ENCODE data around the gene PCDHGA3. TPM values are rescaled to one million over a fixed set of nuclear protein-coding genes. Genes with fewer than 3 reads are reported as not detected.
A peak's percentile ranks its signal among the peaks of the same experiment; 100 is the strongest.

Gene PCDHGA3
- total RNA-seq, 1 donor = 2.9 TPM

- no peak for TF ChIP-seq CTCF (IDR thresholded peaks at IDR 0.05; ENCODE audit: extremely low read depth, low read depth, low read length)
- Histone ChIP-seq H3K36me3 (ENCODE audit: insufficient read depth, low read length) (no peaks in the 10 kb centered on the region), H3K4me1 (ENCODE audit: insufficient read depth, low read length) (peaks cover 2% of the 10 kb centered on the region), H3K79me2 (ENCODE audit: insufficient read depth, low read length) (no peaks in the 10 kb centered on the region), H3K27me3 (ENCODE audit: insufficient read depth, low read length) (peaks cover 31% of the 10 kb centered on the region), H4K20me1 (ENCODE audit: insufficient read depth, low read length) (no peaks in the 10 kb centered on the region), H3K4me3 (ENCODE audit: insufficient read depth, low read length) (no peak overlapping the region), H2AFZ (ENCODE audit: low read length) (no peak overlapping the region), H3K9me3 (ENCODE audit: low read depth, low read length) (peaks cover 14% of the 10 kb centered on the region), H3K4me2 (ENCODE audit: insufficient read depth, low read length) (no peak overlapping the region), H3K27ac (ENCODE audit: low read depth, low read length) (no peak overlapping the region)
- no peak for DNase-seq (ENCODE audit: insufficient read length, low spot score, missing footprints)
These were observed 12.5 kb downstream of the PCDHGA3 start for GRCh38 chr5:141356133-141356532.

- peak; percentile 61 for DNase-seq (ENCODE audit: insufficient read length, low spot score, missing footprints)
- Histone ChIP-seq H2AFZ (ENCODE audit: low read length) (no peak overlapping the region), H3K9me3 (ENCODE audit: low read depth, low read length) (peaks cover 18% of the 10 kb centered on the region), H3K4me1 (ENCODE audit: insufficient read depth, low read length) (peaks cover 2% of the 10 kb centered on the region), H3K79me2 (ENCODE audit: insufficient read depth, low read length) (no peaks in the 10 kb centered on the region), H3K27me3 (ENCODE audit: insufficient read depth, low read length) (peaks cover 30% of the 10 kb centered on the region), H3K4me2 (ENCODE audit: insufficient read depth, low read length) (no peak overlapping the region), H3K36me3 (ENCODE audit: insufficient read depth, low read length) (no peaks in the 10 kb centered on the region), H3K27ac (ENCODE audit: low read depth, low read length) (no peak overlapping the region), H3K4me3 (ENCODE audit: insufficient read depth, low read length) (no peak overlapping the region), H4K20me1 (ENCODE audit: insufficient read depth, low read length) (no peaks in the 10 kb centered on the region)
- no peak for TF ChIP-seq CTCF (IDR thresholded peaks at IDR 0.05; ENCODE audit: extremely low read depth, low read depth, low read length)
These were observed 13.3 kb downstream of the PCDHGA3 start for GRCh38 chr5:141356950-141357349.

GRCh38 chr5:141359790-141360426 is 16.3 kb downstream of the PCDHGA3 start, which contains the start of gene PCDHGB2:
Gene PCDHGB2 (plus strand): TSS chr5:141359994. CDS start chr5:141360136, 142 bp downstream.
- H3K27ac ChIP-seq (ENCODE audit: low read depth, low read length) = no peak within 1 kb of the TSS
- DNase-seq (ENCODE audit: insufficient read length, low spot score, missing footprints) = peak; percentile 60
- H3K9me3 ChIP-seq (ENCODE audit: low read depth, low read length) = peaks cover 29% of the 10 kb centered on the region
- H3K4me1 ChIP-seq (ENCODE audit: insufficient read depth, low read length) = peaks cover 2% of the 10 kb centered on the region
- H3K79me2 ChIP-seq (ENCODE audit: insufficient read depth, low read length) = no peaks in the 10 kb centered on the region
- H3K4me2 ChIP-seq (ENCODE audit: insufficient read depth, low read length) = peak within 1 kb of the TSS; percentile 75
- H4K20me1 ChIP-seq (ENCODE audit: insufficient read depth, low read length) = no peaks in the 10 kb centered on the region
- peaks cover 43% of the 10 kb centered on the region for H3K27me3 ChIP-seq (ENCODE audit: insufficient read depth, low read length)
- peak within 1 kb of the TSS; percentile 73 for H2AFZ ChIP-seq (ENCODE audit: low read length)
- no peaks in the 10 kb centered on the region for H3K36me3 ChIP-seq (ENCODE audit: insufficient read depth, low read length)
- H3K4me3 ChIP-seq (ENCODE audit: insufficient read depth, low read length) = peak within 1 kb of the TSS; percentile 68
- TF ChIP-seq CTCF (IDR thresholded peaks at IDR 0.05; ENCODE audit: extremely low read depth, low read depth, low read length) = peak; percentile 51

- Histone ChIP-seq H2AFZ (ENCODE audit: low read length) (no peak overlapping the region), H3K36me3 (ENCODE audit: insufficient read depth, low read length) (no peaks in the 10 kb centered on the region), H3K4me1 (ENCODE audit: insufficient read depth, low read length) (peaks cover 1% of the 10 kb centered on the region), H3K27ac (ENCODE audit: low read depth, low read length) (no peak overlapping the region), H3K79me2 (ENCODE audit: insufficient read depth, low read length) (no peaks in the 10 kb centered on the region), H3K4me2 (ENCODE audit: insufficient read depth, low read length) (no peak overlapping the region), H3K9me3 (ENCODE audit: low read depth, low read length) (peaks cover 33% of the 10 kb centered on the region), H3K27me3 (ENCODE audit: insufficient read depth, low read length) (peaks cover 50% of the 10 kb centered on the region), H3K4me3 (ENCODE audit: insufficient read depth, low read length) (peak overlapping the region; percentile 11), H4K20me1 (ENCODE audit: insufficient read depth, low read length) (no peaks in the 10 kb centered on the region)
- peak; percentile 58 for DNase-seq (ENCODE audit: insufficient read length, low spot score, missing footprints)
- TF ChIP-seq CTCF (IDR thresholded peaks at IDR 0.05; ENCODE audit: extremely low read depth, low read depth, low read length) = no peak
These were observed 17.1 kb downstream of the PCDHGA3 start for GRCh38 chr5:141360685-141361084.

All from osteoblast (primary cell).